Sciatic nerve (tissue), 2 donors: ENCODE measurements around the gene SLIT3. TPM values are rescaled to one million over a fixed set of nuclear protein-coding genes. Genes with fewer than 3 reads are reported as not detected.

Experiments used
- ATAC-seq: fragments of 200-7000 bp; cut with Tn5 transposase; one replicate; pipeline ENCODE4 v1.9.1; 2020; ENCODE audit warnings: mild to moderate bottlenecking, moderate library complexity
- DNase-seq: peaks from one replicate; pipeline ENCODE4 v3.0.0-alpha.2; 2020; ENCODE audit warnings: low spot score
- intact Hi-C: fragments of 100-400 bp; cut with DNase I; formaldehyde crosslinking; loops from one replicate; pipeline ENCODE4 v1.14.2; 2022
- total RNA-seq: library from RNA; stranded (reverse); fragmentation: NEBNext Ultra II Directional; extraction: Animal tissue kit (Norgen Biotek cat#: 25700); gene quantifications from one replicate; pipeline ENCODE4 v1.2.1, GENCODE V29; 2021
- donor health status: DM: no; HTN: no; CAD: no.
- donor health status: DM: no; HTN: no; CAD: no.

SLIT3 gene
- total RNA-seq, 1 donor from 2014 or later, result 50.6 TPM

DNA sequence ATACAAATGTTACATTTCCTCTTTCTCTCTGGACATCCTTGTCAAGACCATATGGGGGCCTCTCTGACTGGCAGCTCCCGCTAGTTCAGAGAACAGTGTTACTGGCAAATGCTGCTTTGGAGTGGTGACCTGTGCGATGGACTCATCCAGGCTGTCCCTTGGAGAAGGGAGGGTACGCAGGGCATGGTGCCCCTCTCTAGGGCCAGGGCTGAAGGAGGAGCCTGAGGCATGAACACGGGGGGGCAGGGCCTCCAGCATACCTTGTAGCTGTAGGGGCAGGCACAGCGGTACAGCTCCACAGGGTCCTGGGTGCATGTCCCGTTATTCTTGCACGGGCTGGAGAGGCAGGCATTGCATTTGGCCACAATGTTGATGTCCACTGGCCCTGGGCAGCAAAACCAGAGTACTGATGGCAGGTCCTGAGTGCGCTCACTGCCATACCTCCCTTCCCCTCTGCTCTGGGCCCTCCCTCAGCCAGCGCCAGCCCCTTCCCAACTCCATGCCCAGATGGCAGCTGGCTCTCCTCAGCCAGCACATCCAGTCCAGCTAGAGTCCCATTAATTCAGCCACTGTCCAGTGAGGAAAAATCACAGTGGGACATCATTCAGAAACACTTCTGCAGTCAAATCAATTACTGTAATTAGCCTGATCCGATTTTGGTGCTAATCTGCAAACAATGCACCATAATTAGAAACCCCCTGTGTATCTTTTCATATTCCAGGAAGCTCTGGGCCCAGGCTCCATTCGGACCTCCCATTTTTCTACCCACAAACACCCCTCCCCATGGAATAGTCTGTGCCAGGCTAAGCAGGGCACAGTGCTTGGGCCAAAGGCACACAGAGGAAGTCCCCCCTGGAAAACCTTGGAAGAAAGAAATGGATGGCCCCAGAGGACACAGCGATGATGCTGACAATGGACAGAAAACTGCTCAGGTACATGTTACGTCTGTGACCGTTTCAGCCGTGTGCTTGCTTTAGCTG, 592.9 kb downstream of the SLIT3 start:
- ATAC-seq (no peak), DNase-seq (no peak)
- intact Hi-C loops, result no loop called here

DNA sequence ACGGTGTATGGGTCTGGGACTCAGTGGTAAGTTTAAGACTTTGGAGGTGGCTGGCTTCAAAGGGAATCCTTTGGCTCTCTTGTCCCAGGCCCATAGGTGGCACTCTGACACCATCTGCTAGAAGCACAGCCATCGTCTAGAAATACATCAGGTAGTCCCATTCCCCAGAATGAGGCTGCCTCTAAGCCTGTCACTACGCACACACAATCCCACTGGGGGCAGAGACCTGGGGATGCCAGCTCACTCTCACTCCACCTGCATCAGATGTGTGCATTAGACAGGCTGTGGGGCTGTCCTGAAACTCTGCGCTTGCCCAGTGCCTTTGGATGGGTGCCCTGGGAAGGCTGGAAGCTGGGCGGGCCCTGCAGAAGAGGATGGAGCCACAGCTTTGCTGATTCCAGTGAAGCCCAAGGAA, 594.3 kb downstream of the SLIT3 start:
- DNase-seq (no peak), ATAC-seq (peak; percentile 68)
- intact Hi-C loops, result no loop called here

DNA sequence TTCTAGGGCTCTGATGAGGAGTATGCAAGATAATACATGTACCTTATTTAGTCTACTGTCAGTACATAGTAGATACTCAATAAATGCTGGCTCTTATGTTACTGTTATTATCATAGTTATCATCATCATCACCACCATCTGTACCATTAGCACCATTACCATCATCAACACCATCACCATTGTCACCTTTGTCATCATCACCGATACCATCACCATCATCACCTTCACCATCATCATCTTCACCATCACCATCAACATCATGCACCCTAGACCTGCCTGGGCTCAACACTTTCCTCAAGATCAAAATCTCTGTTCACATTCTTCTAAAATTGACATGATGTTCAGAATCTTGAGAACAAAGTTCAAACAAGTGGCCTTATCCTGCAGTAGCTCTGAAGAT, 595.6 kb downstream of the SLIT3 start:
- no peak for ATAC-seq
- intact Hi-C loops, result no loop called here
- no peak for DNase-seq

DNA sequence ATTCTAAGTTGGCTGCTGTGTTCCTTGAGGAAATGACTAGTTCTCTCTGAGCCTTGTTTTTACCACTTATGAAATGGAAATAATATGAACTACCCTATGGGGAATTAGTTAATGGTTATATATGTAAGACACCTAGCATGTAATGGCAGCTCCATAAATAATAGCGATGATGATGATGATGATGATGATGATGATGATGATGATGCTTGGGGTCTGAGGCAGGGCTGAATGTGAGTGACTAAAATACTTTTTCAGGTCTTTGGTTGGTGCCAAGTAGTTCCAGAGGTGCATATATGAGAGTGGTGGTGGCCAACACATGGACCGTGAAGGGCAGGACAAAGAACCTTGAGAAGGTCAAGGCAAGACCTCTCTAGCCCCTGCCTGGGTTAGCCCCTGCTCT, 598.4 kb downstream of the SLIT3 start:
- ATAC-seq (no peak), DNase-seq (no peak)
- intact Hi-C loops, result no loop called here

DNA sequence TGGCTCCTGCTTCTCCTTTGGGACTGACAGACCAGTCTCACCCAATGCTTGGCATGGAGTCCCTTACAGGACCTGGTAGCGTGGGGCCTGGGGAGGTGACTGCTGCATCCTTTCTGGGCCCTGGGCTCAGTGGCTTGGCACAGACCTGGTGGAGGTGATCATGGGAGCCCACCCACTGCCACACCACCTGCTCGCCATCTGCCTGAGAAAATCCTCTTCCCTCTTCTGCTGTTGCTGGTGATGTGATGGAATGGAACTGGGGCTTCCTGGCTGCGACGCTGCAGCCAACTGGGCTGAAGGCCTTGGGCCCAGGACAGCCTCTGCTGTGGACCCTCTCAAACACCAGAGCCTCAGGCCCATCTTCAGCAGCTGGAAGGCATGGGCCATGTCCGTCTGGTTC, 599.3 kb downstream of the SLIT3 start:
- intact Hi-C loops, result no loop called here
- ATAC-seq (no peak), DNase-seq (no peak)

DNA sequence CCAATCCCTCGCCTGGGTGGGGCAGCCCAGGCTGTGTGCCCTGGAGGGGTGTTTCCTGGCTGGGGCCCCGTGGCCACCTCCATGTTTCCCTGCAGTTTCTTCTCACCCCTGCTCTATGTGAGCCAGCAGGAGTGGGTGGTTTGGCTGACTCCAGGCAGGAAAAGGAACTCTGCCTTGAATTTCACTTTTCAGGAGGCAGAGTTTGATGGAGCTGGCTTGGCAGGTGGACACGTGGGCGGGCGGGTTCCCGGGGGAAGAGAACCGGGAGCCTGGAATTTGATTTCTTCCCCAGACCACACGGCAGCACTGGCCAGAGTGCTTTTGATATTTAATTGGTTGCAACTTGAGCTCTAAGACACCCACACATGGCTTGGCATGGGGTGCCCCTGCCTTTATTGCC, 601.9 kb downstream of the SLIT3 start:
- DNase-seq (no peak), ATAC-seq (peak; percentile 71)
- intact Hi-C loops, result no loop called here

DNA sequence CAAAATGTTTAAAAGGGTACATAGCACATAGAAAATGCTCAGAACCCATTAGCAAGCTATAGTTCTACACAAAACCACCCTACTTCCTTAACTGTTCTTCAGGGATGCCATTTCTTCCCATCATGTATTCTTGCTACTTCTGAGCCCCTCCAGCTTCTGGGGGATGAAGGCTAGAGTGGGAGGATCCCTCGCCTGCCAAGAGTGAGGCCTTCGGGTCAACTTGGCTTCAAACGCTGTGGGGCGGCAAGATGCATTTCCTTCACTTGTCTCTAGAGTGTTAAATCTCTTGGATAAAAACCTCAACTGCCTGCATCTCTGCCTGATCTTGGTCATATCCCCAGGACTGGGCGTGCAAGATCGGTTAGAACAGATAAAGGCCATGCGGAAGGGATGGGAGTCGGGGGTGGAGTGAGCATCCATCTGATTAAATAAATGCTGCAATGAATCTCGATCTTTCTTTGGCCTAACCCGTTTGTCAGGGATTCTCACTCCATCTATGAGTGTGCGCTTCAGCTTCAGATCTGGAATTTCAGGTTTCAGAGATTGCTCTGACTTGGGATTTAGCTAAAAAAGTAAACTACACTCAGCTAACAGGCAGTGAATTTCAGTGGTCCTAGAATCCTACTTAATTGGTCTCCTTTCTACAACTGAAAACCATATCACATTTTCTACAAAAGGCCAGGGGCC, 603.8 kb downstream of the SLIT3 start:
- DNase-seq (no peak), ATAC-seq (peak; percentile 18)
- intact Hi-C loops, result no loop called here

DNA sequence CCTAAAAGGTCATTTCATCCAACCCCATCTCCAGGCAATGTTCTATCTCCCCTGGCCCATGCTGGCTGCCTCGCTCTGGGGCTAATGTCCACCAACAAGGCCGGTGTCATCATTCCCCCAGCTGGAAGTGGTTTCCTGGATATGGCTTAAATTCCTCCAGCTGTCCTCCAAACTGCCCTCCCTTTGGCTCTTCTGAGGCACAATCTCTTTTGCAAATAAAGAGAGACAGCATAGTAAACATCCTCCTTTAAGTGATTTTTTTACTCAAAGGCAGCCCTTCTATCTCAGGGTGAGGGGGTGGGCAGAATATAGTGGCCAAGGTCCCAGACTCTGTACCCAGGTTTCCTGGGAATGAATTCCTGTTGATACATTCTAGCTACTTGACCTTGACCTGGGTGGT, 604.3 kb downstream of the SLIT3 start:
- DNase-seq (no peak), ATAC-seq (peak; percentile 60)
- intact Hi-C loops, result no loop called here

DNA sequence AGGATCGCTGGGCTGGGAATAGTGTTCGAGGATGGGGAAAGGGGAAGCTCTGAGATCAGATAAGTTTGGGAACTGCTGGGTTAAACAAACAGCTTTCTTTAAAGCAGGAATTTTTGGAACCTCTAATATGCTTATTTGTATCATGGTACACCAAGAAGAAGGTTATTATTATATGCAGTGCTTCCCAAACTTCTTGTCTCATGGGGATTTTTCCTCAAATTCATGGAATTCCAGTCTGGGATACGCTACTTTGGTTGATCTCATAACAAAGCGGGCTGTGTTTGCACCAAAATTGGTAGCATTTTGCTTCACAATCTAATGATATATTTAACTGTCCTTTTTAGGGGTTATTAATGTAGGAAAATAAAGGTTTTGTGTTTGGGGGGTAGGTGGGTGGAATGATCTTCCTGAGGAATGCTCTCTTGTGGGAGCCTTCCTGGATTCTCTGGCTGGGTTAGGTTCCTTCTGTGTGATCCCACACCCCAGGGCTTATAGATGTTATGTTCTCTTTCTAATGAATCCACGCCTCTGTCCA, 605.6 kb downstream of the SLIT3 start:
- intact Hi-C loops, result no loop called here

DNA sequence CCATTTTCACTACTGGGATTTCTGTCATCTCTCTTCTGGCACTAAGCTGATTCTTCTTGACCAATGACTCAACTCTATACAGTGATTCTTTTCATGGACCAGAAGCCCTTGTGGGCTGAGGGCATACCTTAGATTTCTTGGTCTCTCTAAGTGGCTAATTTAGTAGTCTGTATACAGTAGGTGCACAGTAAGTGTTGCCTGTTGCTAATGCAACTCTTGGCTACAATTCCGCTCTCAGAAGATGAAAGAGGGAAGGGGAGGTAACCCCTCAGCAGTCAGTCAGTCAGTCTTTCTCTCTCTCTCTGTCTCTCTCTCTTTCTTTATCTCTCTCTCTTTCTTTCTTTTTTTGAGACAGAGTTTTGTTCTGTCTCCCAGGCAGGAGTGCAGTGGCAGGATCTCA, 606.6 kb downstream of the SLIT3 start:
- intact Hi-C loops, result no loop called here
- ATAC-seq (no peak), DNase-seq (no peak)

More for the DNA sequence above, 605.6 kb downstream of the SLIT3 start:
- ATAC-seq (no peak), DNase-seq (no peak)

DNA sequence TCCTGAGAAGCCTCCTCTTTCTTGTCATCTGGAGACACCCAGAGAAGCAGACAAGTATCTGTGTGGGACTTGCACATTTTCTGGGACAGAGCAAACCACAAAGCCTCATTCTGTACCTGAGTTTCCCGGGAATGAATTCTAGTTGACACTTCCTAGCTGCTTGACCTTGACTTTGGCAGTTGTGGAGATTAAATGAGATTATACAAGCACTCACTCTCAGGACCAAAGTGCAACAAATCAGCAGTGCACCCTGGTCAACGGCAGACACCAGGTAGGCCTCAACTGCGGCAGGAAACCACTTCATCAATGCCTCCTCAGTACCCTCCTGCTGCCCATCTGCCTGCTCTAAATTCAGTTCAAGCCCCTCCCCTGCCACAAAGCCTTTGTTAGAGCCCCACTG, 607.1 kb downstream of the SLIT3 start:
- intact Hi-C loops, result no loop called here
- no peak for DNase-seq
- no peak for ATAC-seq

DNA sequence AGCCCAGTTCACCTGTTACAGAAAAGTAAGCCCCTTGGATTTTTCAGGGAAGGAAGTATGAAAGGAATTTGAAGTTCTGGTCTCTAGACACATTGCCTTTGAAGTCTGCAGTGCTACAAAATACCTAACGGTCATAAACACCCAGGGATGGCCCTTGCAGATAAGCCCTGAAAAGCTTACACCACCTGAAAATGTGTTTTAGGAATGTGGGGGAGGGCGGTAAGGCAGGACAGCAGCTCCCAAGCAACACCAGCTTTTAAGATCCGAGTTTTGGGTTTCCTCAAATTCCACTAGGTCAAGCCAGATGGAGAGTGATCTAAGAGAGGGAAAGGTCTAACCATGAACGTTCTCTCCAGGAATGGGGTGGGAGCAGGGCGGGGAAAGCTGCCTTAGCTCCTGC, 607.6 kb downstream of the SLIT3 start:
- intact Hi-C loops, result no loop called here
- no peak for ATAC-seq

DNA sequence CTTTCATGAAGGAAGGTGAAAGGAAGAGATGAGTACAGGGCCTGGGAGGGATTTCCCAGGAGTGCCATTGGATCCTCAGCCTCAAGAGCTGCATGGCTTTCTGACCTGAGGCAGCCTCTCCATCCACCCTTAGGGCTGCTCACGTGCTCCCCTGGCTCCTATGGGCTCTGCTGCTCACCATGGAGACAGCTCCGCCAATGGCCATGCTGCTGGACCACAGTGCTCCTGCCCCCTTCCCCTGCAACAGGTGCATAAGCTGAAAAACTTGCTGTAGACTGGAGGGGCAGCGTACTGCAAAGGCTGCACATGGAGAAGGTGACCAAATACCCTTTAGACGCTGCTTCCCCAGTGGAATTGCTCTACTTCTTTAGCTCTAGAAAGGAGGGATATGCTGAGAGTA, 609.0 kb downstream of the SLIT3 start:
- DNase-seq (no peak), ATAC-seq (no peak)
- intact Hi-C loops, result no loop called here

More for the DNA sequence above, 607.6 kb downstream of the SLIT3 start:
- no peak for DNase-seq

DNA sequence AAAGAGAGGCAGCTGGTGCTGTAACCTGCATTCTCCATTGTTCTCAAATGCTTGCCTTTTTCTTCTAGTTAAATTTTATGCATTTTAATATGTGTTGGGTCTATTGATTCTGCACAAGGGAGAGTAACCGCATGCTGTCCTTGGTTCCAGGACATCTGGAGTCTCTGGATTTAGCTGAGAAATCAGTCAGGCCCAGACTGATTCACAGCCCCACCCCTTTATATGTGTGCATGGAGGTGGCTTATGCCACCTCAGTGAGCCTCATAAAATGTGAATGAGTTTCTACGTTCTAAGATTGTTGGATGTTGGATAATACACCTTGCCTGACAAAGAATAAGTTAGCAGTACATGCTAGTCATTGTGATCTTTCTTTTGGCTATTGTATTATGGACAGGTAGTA, 611.7 kb downstream of the SLIT3 start:
- ATAC-seq (no peak), DNase-seq (no peak)
- intact Hi-C loops, result no loop called here

DNA sequence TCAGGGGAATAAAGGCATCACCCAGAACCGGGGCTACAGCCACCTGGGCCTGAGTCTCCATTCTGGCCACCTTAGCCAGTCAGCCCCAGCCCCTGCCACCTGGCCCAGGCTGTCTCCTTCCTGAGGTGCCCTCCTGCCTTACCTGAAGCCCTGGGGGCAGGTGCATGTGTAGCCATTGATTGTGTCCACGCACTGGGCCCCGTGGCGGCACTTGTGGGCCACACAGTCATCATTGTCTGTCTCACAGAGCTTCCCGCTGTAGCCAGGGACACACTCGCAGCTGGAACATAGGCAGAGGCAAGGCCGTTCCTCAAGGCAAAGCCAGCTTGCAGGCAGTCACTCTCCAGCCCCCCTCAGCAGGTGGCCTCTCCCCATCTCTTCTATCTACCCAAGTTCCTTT, 614.1 kb downstream of the SLIT3 start:
- DNase-seq (no peak), ATAC-seq (no peak)
- intact Hi-C loops, result no loop called here

DNA sequence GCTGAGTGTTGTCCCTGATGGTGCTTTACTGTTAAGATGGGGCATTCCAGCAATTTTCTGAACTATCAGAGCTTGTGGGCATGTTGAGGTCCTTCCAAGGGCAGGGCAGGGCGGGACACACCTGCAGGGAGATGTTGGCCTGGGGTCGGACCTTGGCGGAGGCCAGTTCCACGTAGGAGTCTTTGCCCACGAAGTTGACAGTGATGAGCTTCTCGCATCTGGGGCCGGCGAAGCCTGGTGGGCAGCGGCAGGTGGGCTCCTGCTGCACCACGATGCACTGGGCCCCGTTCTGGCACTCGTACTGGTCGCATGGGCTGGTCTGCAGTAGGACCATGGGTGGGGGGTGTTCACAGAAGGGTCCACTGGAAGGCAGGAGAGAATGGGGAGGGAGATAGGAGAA, 615.4 kb downstream of the SLIT3 start:
- intact Hi-C loops, result no loop called here
- no peak for DNase-seq
- no peak for ATAC-seq

DNA sequence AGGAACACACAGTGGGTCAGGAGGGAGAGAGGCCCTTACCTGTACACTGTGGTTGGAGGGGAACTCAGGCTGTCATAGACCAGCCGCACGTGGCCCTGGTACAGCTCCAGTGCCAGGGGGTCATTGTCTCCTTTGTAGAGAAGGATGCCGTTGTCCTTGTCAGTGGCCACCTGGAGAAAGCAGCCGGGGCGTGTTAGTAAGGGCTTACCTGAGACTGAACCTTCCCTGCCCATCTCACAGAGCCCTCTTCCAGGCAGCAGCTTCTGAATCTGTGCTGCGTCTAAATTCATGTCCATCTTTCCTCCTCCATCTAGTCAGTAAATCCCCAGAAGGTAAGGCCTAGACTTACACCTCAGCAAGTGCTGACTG, 617.0 kb downstream of the SLIT3 start:
- intact Hi-C loops, result no loop called here
- no peak for ATAC-seq

DNA sequence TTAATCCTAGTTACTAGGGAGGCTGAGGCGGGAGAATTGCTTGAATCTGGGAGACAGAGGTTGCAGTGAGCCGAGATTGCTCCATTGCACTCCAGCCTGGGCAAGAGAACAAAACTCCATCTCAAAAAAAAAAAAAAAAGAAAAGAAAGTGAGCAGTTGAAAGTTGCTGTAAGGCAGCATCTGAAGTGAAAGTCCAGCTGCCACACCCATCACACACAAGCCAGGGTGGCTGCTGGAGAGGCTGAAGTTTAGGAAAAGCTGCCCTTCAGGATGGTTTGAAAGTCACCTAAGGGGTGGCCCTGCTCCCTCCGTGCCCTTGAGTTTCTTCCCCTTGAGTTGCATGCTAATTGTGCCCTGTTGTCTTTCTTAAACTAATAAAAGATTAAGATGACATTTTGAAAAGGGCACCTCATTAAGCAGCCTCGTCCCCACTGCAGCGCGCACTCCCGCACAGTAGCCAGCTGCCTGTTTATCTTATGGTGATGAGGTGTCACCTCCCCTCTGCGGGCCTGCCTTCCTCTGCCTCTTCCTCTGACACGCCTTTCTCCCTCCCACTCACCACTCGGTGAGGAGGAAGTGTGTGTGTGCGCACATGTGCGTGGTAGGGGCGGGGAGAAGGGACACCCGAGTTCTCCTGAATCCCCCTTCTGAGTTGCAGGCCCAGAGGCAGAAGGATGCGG, 617.6 kb downstream of the SLIT3 start:
- DNase-seq (no peak), ATAC-seq (no peak)
- intact Hi-C loops, result no loop called here

More for the DNA sequence above, 617.0 kb downstream of the SLIT3 start:
- DNase-seq, result no peak

DNA sequence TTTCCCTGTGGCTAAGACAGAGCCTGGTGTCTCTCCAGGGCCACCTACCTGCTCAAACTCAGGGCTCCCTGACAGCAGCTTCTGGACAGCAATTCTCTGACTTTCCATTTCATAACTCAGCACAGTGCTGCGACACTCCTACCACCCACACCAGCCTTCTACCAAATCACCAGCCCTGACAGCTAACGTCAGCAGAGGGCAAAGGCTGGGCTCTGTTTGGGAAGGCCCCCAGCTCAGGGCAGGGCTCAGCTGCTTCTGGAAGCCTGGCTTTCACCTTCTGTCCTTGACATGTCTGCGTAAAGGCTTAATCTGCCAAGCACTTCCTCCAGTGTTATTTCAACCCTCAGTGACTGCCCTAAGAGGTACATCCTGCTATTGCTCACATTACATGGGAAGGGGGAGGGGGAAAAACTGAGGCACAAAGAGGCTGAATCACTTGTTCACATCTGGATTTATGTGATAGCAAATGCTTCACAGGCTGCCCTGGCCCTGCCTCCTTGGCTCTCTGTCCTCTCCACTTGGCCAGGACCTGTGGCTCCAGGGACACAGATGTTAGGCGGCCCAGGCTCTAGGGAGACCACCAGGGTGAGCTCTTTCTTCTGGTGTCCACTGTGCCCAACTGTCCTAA, 619.3 kb downstream of the SLIT3 start:
- ATAC-seq (peak; percentile 72), DNase-seq (no peak)
- intact Hi-C loops, result no loop called here
